Kidney capillary endothelial cell (primary cell): Measurements from ENCODE around the gene CKMT2.

Experiments used
- DNase-seq: peaks from one replicate; pipeline ENCODE4 v3.0.0-alpha.2; 2018; ENCODE audit warnings: low spot score

Gene CKMT2

DNA sequence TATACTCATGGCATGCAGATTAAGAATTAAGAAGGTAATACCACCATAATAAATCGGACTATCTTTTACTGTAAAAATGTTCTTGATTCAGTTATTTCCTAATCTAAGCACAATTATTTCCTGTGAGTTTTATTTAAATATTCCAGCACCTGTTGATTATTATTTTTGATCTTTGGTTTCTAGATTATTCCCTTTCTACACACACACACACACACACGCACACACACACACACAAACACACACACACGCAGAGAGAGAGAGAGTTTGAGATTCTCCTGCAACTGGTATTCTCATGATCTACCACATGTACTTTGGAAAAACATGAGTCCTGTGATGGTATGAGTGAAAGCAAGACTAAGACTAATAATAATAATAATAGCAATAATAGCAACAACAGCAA lies 17.0 kb upstream of the CKMT2 start:
- DNase-seq = no peak

DNA sequence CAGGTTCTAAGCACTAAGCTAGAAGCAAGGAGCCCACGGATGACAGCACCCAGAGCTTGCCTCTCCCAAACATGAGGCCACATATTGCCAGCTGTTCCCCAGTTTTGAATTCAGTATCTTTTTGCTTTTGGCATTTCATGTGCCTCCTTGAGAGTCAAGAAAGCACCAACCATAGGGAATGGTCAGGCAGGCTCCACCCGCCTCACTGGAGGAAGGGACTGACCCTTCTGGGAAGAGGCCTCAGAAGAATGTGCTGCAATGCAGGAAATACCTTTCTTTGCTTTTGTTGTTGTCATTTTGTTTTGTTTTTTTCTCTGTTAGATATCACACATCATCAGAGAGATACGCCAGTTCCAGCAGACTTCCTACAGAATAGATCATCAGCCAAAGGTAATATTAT lies 13.7 kb upstream of the CKMT2 start:
- DNase-seq = no peak

DNA sequence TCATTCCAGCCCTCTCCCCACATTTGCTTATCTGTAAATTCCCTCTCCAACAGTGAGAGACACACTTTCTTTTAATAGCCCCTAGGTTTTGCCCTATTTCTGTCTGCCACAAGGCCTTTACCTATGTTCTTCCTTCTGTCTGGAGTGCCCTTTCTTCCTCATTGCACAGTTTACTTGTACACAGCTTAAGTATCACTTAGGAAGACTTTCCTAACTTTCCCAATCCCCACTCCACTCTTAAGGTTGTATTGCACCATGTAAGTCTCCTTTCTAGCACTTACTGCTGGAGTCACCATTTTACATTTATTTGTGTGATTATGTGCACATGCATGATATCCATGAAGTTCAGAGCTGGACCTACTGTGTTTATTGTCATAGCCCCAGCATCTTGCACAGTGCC lies 10.8 kb upstream of the CKMT2 start:
- DNase-seq = no peak

DNA sequence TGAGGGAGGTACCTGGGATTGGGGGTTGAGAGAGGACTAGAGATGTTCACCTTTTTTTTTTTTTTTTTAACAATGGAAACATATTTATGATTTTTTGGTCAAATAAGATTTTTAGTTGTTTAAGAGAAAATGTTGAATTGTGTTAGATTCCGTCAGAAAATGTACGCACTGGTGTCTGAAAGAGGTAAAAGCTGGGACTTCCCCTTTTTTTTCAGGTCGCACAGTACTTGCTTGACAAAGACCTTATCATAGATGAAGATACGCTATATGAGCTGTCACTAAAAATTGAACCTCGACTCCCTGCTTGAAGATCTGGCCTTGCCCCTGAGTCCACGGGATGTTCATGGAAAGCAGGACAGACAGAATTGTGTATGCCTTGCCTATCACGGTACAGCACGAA lies 7.7 kb upstream of the CKMT2 start:
- DNase-seq = no peak

DNA sequence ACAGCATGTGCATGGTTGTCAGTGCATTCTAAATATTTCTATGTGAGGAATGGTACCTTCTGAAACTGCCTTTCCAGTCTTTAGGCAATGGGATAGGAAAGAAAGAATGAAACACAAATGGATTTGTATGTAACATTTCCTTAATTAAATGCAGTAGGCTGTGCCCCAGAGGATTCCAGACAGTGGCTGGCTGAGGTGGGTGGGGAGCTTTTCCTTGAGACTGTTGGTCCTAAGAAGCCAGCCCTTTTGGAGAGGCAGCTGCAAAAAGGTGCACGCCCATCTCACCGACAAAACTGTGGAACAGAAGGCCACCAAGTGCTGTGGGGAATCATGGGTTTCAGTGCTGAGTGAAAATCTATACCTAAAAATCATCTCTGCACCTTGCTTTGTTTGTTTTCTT lies 6.8 kb upstream of the CKMT2 start:
- no peak for DNase-seq

DNA sequence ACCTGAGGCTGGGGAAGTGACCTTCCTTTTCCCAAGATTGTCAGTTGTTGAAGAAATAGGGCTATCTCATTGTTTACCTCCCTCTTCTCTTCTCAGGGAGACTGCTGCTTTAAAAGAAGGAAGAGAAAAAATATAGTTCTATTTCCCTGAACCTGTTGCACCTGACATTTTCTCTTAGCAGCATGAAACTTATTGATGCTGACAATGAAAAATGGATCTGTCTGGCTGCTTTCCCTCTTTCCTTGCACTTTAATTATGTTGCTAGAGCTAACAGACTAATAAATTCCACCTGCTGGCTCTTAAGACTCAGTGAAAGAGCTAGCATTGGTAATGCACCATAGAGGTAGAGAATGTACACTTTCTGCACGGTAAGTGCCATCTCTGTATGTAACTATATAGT lies 6.2 kb upstream of the CKMT2 start:
- no peak for DNase-seq

DNA sequence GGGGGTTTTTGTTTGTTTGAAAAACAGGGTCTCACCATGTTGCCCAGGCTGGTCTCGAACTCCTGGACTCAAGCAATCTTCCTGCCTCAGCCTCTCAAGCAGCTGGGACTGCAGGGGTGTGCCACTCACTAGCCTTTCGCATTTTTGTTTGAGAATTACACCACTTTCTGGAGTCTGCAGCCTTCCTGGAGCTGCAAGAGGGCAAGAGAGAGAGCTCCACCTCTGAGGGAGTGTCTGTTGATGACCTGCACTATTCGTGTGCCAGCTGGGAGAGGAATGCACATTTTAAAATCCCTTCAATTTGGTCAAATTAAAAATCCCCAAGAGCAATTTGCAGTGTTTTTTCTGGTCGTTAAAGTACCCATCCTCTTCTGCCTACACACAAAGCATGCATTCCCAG lies 5.0 kb upstream of the CKMT2 start:
- DNase-seq = no peak

DNA sequence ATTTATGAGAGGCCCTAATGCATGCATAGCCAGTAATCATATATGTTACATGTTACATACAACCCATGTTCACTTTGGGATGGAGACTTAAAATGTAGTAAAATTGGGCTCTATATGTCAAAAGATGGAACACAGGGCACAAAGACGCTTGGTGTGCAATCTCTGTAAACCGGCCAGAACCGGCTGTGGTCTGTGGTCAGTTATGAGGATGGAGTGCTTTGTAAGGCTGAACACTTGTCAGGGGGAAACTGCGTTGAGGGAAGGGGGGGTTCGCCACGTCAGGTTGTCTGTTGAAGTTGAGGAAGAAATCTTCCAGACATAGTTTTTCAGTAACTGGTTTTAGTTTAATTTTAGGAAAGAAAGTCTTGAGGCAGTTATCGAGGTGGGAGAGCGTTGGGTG lies 2.7 kb upstream of the CKMT2 start:
- DNase-seq = no peak

DNA sequence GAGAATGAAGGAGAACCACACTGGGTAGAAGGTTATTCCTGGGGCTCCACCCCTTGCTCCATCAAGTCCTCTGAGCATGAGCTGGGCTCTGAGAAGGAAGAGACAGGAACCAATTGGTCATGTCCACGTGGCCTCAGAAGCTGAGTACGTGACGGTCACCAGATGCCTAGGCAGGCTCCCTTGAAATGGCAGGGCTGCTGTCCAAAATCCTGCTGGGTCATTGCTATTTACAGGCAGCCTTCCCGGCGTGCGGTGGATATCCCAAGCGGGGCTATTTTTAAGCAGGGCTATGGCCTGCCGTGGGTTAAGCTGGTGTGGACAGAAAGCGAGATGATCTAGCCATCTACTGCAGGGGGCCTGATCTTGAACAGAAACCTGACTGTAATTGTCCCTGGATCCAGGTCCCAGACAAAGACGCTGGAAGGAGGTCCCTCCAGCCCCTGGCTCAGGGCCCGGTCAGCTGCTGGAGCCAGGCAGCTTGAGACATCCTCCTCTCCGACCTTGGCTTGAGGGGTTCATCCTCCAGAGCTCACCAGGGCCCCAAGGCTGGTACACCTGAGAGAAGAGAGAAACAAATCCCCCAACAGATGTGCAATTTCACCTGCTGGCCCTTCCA lies 550 bp upstream of the CKMT2 start:
- DNase-seq = peak; percentile 17

DNA sequence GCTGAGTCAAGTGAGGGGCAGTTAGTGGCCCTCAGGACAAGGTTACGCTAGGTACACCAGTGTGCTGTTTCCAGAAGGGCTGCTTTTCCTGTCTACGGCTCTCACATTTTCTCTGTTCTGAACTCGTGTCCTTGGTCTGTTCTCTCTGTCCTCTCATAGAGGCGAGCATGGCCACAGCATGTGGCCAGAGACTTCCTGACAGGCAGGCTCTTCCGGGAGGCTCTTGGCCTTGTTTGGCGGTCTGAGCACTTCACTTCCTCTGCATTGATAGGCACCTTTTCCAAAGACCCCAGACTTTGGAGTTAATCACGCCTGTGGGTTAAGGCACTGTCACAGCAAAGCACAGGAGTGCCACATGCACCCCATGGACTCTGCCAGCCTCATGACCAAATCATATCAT lies 1.2 kb downstream of the CKMT2 start:
- DNase-seq = no peak

DNA sequence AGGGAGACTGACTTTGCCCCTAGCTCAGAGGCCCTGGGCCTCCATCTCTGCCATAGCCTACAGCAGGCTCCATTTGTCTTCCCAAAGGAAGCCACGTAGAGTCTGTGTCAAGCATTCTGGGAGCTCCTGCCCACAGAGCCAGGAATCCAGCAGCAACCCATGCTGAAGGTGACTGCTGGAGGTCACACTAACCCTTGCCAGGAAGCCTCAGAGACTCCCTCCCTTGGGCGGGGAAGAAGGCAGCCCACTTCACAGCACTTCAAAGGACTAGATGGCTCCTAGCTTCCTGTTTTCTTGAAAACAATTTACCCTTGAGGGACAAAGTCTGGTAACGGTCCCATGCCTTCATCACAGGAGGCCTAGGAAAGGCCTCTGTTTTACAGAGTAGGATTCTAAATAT lies 1.7 kb downstream of the CKMT2 start:
- DNase-seq = no peak

DNA sequence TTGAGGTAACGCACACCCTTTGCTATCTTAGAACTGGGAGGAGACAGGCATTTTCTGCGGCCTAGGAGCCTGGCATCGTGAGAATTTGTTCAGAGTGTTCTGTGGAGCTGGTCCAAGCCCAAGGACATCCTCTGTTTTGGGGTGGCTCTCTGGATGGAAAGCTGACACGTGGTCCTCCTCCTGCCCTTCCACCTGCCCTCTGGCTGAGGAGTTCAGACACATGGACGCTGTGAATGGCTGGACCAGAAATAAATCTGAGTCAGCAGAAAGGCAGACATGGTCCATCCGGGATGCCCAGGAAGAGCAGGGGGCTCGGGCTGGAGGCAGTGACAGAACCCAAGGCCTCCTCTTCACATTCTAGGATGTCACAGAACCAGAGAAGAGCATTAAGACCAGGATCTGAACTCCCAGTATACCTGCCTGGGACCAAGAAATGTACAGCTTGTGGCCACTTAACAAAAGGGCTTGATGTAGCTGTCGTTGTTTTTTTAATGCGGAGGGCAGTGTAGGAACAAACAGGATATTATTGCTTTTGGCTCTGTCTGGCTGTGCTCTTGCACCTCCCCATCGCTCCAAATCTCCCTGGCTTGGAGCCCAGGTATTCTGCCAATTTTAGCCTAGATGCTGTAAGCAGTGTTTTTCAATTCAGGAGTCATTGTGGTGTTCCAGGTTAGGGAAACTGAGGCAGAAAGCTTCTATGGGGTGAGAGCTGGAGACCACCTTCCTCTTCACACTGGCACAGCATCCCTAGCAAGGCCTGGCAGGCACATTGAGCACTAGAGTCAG lies 2.4 kb downstream of the CKMT2 start:
- no peak for DNase-seq

DNA sequence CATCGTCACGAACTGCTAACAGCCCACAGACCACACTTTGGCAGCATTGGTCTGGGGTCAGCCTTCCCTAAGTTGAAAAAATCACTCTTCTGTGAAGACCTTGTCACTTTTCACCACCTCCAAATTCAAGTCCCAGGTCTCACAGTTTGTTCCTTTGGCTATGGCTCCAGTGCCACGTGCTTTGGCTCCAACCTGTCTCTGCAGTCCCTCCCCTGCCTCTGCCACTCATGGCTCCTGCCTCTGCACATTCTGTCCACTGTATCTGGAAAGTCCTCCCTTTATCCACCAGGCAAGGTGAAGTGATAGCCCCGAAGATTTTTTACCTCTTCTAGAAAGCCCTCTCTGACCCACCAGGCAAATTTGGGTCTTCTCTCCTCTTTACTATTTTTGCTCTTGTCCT lies 5.3 kb downstream of the CKMT2 start:
- DNase-seq = no peak

DNA sequence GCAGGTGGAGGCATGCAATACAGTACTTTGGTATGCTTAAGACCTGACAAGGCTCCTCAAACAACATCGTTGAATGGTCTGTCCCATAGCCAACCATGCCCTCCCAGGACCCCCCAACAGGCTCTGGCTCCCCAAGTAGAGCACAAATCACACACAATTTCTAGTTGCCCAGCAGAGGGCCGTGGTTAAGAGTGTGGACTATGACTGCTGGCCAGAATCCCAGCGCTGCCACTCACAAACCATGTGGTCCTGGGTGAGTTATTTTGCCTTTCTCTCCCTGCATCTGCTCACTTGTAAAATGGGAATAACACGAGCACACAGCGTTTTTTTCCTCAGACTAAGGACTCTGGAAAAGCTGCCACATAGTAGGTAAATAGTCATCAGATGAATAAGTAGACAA lies 6.5 kb downstream of the CKMT2 start:
- DNase-seq = no peak

DNA sequence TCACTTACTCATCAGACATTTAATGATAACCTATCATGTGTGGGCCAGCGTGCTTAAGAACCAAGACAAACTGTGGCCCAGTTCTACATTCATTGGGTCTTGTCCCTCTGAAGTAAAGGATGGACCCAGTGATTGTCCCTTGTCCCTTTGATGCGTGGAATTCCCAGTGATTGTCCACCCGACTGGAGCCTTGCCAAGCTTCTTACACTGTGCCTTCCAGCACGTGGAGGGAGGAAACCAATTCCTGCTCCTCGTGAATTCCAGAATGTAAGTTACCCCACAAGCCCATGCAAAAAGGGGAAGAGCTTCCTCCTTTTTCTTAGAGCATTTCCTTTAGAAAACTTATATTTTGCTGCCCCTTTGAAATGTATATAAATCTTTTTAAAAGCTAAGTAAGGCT lies 7.9 kb downstream of the CKMT2 start:
- DNase-seq = no peak

DNA sequence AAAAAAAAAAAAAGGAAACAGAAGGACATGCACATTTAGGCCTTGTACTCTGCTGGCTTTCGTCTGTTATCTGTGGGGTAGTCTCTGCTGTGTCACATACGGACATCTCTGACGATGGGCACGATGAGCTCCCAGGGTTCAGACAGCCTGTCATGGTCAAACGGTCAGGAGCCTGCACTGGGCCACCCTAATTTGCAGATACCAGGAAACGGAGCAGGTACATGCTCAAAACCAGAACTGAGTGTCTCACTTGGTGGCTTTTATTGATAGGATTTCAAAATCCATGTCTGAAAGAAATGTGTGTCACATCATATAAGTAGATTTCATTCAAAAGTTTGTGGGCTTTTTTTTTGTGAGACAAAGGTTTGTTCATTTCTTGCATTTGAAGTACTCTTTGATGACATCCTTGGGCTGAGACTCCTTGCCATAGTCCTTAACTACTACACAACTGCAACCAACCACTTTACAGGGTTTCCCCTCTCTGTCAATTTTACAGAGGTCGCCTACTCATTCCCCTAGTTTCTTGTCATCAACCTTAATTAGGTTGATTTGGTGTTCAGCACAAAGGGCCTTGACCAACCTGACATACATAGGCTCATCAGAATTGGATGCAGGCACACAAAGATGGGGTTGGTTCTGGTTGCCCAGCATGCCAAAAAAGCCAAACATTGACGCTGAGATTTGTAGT lies 9.0 kb downstream of the CKMT2 start:
- no peak for DNase-seq

DNA sequence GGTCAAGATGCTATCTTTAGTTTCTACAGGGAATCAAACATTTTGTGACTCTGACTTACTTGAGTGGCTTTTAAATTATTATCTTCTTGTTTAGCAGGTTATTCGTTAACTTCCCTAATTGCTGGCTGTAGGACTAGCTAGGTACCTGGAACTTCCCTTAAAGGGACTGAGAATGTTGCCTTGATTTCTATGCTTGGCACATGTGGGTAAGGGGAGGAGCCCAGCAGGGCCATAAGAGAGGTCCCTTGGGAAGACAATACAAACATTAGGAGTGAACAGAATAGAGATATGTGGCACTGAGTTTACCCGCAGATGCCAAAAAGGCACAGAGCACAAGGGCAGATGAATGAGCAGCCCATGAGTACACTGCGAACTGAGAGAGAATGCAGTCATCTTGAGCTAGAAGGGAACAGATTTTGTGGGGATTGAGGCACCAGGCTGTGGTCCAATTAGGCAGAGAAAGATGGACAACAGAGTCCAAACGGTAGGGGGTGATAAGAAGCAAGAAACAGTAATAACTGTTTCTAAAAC lies 9.8 kb downstream of the CKMT2 start:
- no peak for DNase-seq

DNA sequence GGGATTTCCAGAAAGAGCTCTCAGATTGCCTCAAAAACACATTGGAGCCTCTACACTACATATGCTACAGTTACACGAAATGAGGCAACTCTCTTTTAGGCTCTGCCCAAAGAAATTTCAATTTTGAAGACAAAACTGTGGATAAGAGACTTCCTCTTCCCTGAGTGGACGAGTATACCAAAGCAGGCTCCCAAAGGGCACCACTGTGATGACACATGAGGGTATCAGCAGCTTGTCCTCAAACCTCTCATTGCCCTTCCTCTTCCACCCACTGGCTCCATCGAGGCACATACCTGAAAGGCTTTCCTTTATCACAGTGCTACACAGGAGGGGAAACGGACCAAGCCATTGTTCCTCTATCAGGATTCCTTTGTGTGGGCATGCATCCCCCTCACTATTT lies 11.3 kb downstream of the CKMT2 start:
- no peak for DNase-seq

DNA sequence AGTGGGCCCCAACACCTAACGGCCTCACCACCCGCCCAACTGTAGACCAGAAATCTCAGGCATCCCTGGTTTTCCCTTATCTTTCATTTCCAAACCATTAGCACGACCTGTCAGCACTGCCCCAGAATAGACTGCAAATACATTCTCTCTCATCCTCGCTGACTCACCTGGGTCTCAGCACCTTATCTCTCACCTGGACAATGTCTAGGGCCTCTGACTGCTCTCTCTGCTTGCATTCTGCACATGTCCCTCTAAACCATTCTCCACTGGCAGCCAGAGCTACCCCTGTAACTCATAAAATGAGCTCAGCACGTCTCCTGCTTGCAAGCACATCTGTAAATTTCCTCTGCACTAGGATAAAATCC lies 12.7 kb downstream of the CKMT2 start:
- no peak for DNase-seq

DNA sequence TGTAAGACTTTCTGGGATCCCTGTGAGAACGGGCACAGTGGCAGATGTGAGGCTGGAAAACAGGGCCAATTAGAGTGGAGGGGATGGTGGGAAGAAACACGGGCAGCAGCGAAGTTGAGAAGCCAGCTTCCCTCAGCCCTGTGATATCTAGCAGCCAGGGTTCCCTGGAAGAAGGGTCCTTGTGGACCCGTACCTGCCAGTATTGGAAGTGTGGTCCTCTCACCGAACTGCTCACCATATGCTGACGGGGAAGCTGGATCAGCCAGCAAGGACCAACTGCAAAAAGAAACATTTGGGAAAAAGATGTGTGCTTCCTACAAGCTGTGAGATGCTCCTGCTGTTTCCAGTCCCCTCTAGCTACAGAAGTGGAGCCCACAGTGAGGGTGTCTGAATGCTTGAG lies 13.6 kb downstream of the CKMT2 start:
- DNase-seq = no peak

DNA sequence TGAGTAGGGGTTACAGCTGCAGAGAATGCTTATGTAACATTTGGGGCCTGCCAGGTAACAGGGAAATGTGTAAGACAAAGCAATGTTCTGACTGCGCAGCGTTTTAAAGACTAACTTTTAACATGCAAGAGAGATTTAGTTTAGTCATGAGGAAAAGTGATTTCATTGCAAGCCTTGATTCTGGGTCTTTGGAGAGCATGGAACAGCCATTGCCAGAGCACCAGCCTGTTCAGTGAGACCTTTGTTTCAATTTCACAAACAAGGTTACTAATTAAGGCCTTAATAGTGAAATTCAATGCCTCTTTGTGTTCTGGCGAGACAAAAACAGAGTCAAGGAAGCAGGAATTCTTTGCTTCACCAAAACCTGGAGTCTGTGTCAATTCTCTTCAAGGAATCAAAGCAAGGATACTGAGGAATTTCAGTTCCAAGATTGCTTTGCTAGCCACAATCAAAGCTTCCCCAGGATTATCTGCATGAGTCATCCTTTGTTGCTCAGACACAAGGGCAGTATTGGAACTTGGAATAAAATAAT lies 14.4 kb downstream of the CKMT2 start:
- peak; percentile 33 for DNase-seq

DNA sequence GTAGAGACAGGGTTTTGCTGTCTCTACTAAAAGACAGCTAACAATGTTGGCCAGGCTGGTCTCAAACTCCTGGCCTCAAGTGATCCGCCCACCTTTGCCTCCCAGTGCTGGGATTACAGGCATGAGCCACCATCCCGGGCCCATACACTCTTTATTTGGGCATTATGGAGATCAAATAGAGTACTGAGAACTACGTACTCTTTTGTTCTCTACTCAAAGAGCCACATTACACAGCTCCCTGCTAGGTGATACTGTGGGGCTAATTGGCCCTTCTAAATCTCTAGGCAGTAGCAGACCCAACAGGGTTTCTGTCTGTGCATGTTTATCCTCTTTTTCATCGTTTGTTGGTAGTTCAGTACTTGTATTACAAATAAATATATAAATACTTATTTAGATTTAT lies 16.1 kb downstream of the CKMT2 start:
- DNase-seq = no peak

DNA sequence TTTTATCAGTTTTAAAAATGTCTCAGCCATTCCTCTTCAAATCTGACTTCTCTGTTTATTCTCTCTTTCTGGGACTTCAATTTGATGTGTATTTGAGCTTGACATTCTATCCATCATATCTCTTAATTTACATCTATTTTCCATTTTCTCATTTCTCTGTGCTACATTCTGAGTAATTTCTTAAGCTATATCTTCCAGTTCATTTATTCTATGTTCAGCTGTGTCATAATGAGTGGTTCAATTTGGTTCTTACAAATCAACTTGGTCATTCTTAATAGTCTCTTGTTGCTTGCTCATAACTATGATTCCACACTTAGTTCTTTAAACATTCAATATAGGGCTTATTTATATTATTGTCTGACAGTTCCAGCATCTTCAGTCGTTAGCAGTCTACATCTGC lies 16.9 kb downstream of the CKMT2 start:
- no peak for DNase-seq
